ENCODE results near the gene NKX2-3. TPM values are rescaled to one million over a fixed set of nuclear protein-coding genes. Genes with fewer than 3 reads are reported as not detected.

Gene NKX2-3
- total RNA-seq, 1 donor from 2014 or later: 0.07 TPM

DNA sequence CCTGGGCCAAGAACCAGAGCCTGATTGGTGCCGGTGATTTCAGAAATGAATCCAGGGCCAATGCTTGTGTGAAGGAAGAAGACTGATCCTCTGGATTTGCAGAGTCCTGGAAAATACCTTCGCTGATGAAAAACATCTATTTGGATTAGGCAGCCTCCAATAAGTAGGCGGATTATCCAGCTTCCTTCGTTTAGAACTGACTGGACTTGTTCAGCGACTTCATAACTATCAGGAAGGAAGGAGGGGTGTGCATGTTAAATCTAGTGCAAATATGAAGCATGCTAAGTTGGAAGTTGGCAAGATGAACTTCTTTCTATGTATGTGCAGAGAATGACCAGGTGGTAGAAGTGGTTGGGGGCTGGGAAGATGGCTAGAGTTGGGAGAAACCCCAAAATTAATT is 41.0 kb downstream of the NKX2-3 start:
- no peak for DNase-seq (ENCODE audit: low read depth, low spot score)

- no peak for DNase-seq (ENCODE audit: low read depth, low spot score)
Observed at GRCh38 chr10:99579971-99580370, 47.2 kb downstream of the NKX2-3 start.

DNA sequence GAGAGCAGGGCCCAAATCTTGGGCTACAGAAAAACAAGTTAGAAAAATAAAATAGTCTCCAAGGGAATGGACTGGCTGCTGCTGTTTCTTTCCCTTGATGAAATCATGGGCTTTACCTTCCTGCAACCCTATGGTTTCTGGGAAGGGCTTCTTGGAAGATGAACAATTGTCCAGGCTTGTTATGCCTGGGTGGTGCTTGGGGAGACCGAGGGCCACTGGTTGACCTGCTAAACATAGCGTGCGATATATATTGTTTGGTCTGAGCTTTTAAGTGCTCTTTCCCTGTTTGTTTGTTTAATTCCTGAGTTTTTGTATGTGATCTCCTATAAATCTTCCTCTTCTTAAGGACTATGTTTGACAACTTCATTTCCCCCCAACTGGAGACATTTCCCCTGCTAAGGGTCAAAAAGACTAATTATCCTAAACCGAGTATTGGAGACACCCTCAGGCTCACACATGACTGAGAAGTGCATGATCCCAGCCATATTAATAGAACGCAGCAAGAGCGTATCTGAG is 49.6 kb downstream of the NKX2-3 start:
- no peak for DNase-seq (ENCODE audit: low read depth, low spot score)

DNA sequence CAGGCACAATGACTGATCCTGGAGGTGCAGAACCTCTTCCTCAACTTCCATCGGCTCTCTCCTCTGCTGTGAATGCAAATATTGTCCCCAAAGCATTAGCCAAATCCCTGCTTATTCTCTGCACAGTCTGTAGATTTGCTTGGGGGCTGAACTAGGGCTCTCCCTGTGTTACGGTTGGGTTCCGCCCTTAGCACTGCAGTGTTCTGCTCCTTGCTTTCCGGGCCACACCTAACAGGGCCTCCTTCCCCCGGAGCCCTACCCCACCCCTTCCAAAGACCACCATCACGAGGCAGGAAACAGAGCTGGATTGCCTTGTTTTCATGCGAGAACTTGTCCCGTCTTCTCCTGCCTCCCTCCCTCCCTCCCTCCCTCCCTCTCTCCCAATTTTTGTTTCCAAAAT is 50.9 kb downstream of the NKX2-3 start:
- DNase-seq (ENCODE audit: low read depth, low spot score): no peak

Other genes with a start within 250 kb of the NKX2-3 start
- gene CNNM1, start 203.6 kb upstream of the NKX2-3 start, total RNA-seq: under 0.01 and 0.04 TPM in 2 replicates
- gene GOT1, start 102.3 kb upstream of the NKX2-3 start, total RNA-seq: 29.6 and 37.7 TPM in 2 replicates
- gene SLC25A28, start 87.5 kb downstream of the NKX2-3 start, total RNA-seq: 12.4 and 18.1 TPM in 2 replicates
- 17.9 and 23.6 TPM in 2 replicates for gene ENTPD7, start 126.6 kb downstream of the NKX2-3 start, total RNA-seq
- gene COX15, start 199.2 kb downstream of the NKX2-3 start, total RNA-seq: 40.4 and 52.1 TPM in 2 replicates
- 28.6 and 41.9 TPM in 2 replicates for gene CUTC, start 199.3 kb downstream of the NKX2-3 start, total RNA-seq
- gene ABCC2, start 249.7 kb downstream of the NKX2-3 start, total RNA-seq: 0.66 and 0.99 TPM in 2 replicates